Measurements from ENCODE around the gene ENOX2.
A peak's percentile ranks its signal among the peaks of the same experiment; 100 is the strongest.

ENOX2 gene

DNA sequence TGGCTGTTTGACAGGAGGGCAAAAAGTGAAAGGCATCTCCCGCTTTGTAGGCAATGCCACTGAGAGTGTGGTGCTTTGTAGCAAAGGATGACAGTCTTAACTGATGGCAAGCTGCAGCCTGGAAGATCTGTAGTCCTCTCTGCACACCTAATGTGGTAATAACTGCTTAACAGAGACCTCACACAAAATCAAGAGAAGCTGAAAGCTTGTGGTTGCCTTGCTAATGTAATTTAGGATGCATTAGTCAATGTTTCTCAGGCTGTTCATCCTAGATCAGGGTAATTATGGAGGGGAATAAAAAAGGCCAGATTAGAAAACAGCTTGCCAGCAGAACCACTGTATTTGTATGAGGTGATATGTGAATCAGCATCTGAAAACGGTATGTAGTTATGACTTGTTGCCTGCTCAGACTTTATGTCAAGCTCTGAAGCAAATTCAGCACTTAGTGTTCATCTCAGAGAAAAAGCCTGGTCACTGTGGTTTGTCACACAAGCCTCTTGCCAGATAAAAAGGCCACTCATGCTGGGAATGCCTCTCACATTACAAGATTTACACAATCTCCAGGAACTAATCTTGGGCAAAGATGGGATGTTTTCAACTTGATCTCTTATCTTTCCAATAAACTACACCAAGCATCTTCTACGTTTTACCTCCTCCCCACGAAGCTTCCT, 130.8 kb downstream of the ENOX2 start:
- no peak overlapping the region for H3K4me3 ChIP-seq (ENCODE audit: low read depth, low read length)
- in situ Hi-C loops (cut with HindIII; ENCODE audit: low pct_ligation_motif_present, low sequenced_read_pairs), result no loop called here
- H3K27ac ChIP-seq, result peak overlapping the region; percentile 9
- TF ChIP-seq, protein P1, sequence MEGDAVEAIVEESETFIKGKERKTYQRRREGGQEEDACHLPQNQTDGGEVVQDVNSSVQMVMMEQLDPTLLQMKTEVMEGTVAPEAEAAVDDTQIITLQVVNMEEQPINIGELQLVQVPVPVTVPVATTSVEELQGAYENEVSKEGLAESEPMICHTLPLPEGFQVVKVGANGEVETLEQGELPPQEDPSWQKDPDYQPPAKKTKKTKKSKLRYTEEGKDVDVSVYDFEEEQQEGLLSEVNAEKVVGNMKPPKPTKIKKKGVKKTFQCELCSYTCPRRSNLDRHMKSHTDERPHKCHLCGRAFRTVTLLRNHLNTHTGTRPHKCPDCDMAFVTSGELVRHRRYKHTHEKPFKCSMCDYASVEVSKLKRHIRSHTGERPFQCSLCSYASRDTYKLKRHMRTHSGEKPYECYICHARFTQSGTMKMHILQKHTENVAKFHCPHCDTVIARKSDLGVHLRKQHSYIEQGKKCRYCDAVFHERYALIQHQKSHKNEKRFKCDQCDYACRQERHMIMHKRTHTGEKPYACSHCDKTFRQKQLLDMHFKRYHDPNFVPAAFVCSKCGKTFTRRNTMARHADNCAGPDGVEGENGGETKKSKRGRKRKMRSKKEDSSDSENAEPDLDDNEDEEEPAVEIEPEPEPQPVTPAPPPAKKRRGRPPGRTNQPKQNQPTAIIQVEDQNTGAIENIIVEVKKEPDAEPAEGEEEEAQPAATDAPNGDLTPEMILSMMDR (IDR thresholded peaks at IDR 0.05; ENCODE audit: low read depth, low read length, missing control alignments), result no peak
- no peaks in the 10 kb centered on the region for H3K36me3 ChIP-seq (replicated peaks)
- H3K27me3 ChIP-seq (replicated peaks), result no peaks in the 10 kb centered on the region
- peak; percentile 63 for DNase-seq

DNA sequence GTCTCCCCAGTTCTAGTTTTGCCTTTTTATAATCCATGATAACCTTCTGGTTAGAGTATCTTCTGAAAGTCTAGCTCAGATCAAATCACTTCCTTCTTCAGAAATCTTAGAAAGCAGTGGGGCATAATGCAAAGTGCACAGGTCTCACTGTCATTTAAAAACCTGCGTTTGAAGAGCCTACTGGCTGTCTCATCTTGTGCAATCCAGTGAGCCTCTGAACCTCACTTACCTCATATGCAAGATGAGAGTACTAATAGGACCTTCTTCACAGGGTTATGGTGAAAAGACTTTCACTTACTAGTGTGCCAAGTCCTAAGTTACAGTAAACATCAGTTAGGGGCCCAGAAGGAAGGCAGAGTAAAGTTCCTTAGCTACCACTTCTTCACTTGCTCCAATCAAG, 131.4 kb downstream of the ENOX2 start:
- Histone ChIP-seq H3K4me3 (ENCODE audit: low read depth, low read length) (no peak overlapping the region), H3K27ac (no peak overlapping the region), H3K27me3 (replicated peaks) (no peaks in the 10 kb centered on the region), H3K36me3 (replicated peaks) (no peaks in the 10 kb centered on the region)
- in situ Hi-C loops (cut with HindIII; ENCODE audit: low pct_ligation_motif_present, low sequenced_read_pairs), result no loop called here
- no peak for DNase-seq
- TF ChIP-seq, protein P1 (IDR thresholded peaks at IDR 0.05; ENCODE audit: low read depth, low read length, missing control alignments), result no peak

- no peaks in the 10 kb centered on the region for H3K36me3 ChIP-seq (replicated peaks)
- no peaks in the 10 kb centered on the region for H3K27me3 ChIP-seq (replicated peaks)
- H3K27ac ChIP-seq, result no peak overlapping the region
- H3K4me3 ChIP-seq (ENCODE audit: low read depth, low read length), result no peak overlapping the region
- no peak for DNase-seq
- TF ChIP-seq, protein P1 (IDR thresholded peaks at IDR 0.05; ENCODE audit: low read depth, low read length, missing control alignments), result no peak
- in situ Hi-C loops (cut with HindIII; ENCODE audit: low pct_ligation_motif_present, low sequenced_read_pairs), result no loop called here
These were observed 131.8 kb downstream of the ENOX2 start for GRCh38 chrX:130771230-130771629.

DNA sequence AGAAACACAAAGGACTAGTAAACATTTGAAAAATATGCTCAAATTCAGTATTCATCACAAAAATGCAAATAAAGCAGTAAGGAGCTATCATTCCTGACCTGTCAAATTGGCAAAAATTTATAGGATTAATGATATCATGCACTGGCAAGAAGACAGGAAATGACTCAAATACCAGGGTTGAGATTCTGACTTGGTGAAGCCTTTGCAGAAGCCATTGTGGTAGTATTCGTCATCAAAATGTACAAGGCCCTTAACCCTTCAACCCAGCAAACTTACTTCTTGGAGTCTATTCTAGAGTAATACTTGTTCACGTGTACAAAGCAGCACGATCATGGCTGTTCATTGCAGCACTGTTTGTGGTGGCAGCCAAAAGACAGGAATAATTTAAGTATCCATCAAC, 132.4 kb downstream of the ENOX2 start:
- DNase-seq, result peak; percentile 70
- no peaks in the 10 kb centered on the region for H3K27me3 ChIP-seq (replicated peaks)
- H3K4me3 ChIP-seq (ENCODE audit: low read depth, low read length), result no peak overlapping the region
- H3K27ac ChIP-seq, result peak overlapping the region; percentile 20
- in situ Hi-C loops (cut with HindIII; ENCODE audit: low pct_ligation_motif_present, low sequenced_read_pairs), result no loop called here
- no peaks in the 10 kb centered on the region for H3K36me3 ChIP-seq (replicated peaks)
- TF ChIP-seq, protein P1 (IDR thresholded peaks at IDR 0.05; ENCODE audit: low read depth, low read length, missing control alignments), result no peak

GRCh38 chrX:130769835-130770234, 133.2 kb downstream of the ENOX2 start:
- Histone ChIP-seq H3K4me3 (ENCODE audit: low read depth, low read length) (no peak overlapping the region), H3K27ac (no peak overlapping the region), H3K36me3 (replicated peaks) (no peaks in the 10 kb centered on the region), H3K27me3 (replicated peaks) (no peaks in the 10 kb centered on the region)
- DNase-seq, result no peak
- TF ChIP-seq, protein P1 (IDR thresholded peaks at IDR 0.05; ENCODE audit: low read depth, low read length, missing control alignments), result no peak
- in situ Hi-C loops (cut with HindIII; ENCODE audit: low pct_ligation_motif_present, low sequenced_read_pairs), result no loop called here

GRCh38 chrX:130758072-130758471, 144.9 kb downstream of the ENOX2 start:
- no peak overlapping the region for H3K27ac ChIP-seq
- TF ChIP-seq, protein P1 (IDR thresholded peaks at IDR 0.05; ENCODE audit: low read depth, low read length, missing control alignments), result no peak
- H3K36me3 ChIP-seq (replicated peaks), result no peaks in the 10 kb centered on the region
- no peak overlapping the region for H3K4me3 ChIP-seq (ENCODE audit: low read depth, low read length)
- no peak for DNase-seq
- in situ Hi-C loops (cut with HindIII; ENCODE audit: low pct_ligation_motif_present, low sequenced_read_pairs), result no loop called here
- no peaks in the 10 kb centered on the region for H3K27me3 ChIP-seq (replicated peaks)

Measured in brain microvascular endothelial cell (primary cell).